GM19455 (cell line): Measurements from ENCODE around the gene AMPH.
"Not testable (repeated sequence)": the region's sequence is repeated elsewhere in the genome, so short reads cannot be mapped to it uniquely, and the experiment has no call there.

Experiments used
- ATAC-seq: cut with Tn5 transposase; IDR thresholded peaks from one replicate; pipeline ENCODE4 v1.9.1; 2021; ENCODE audit not compliant: unreplicated experiment

Gene AMPH

DNA sequence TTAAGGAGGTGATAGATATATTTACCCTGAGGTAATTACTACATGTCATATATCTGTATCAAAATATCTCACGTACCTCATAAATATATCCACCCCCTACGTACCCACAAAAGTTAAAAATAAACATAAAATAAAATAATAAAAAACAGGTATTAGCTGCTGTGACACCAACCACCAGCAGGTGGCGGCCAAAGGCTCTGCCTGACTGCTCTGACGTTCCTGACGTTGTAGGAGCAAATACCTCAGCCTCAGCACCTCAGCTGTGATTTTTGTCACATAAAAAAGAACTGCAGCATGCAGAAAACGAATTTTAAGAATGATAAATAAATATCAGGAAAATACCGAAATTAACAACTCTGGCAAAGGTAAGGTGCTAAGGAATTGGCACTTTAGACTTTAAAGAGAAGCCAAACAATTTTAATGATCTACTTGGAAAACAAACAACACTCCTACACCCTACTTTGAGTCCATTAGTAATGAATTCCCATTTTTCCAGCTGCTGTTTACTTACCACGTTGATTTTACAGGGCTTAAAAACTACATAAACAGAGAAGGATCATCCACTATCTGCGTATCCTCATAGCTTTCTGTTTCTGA is 232.3 kb downstream of the AMPH start:
- peak; percentile 72 for ATAC-seq

DNA sequence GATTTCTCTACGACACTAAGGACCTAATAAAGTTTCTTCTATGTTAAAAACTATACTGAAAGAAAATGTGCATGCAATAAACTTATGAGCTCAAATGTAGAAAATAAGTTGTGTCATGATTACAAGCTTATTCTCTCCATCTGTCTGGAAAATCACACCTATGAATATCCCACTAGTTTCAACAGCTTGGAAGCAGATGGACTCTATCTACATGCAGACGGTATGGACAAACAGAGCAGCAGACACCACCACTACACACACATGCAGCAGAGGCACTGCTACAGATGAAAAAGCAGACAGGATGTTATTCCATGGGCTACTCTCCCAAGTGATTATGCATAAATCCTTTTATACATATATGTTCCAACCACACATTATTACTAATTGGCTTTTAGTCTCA is 234.3 kb downstream of the AMPH start:
- ATAC-seq, result no peak

DNA sequence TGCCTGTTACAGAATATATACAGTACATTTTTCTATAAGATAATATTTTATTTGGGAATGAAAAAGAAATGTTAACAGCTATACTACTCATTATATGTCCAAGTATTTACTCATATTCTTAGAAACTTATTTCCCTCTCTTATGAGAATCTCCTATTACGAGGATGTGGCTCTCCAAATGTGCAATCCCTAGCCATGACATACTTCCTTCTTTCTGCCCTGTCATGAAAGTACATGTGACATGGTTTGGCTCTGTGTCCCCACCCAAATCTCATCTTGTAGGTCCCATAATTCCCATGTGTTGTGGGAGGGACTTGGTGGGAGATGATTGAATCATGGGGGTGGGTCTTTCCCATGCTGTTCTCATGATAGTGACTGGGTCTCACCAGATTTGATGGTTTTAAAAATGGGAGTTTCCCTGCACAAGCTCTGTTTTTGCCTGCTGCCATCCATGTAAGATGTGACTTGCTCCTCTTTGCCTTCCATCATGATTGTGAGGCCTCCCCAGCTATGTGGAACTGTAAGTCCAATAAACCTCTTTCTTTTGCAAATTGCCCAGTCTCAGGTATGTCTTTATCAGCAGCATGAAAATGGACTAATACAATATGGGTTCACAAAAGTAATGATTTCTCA is 235.1 kb downstream of the AMPH start:
- ATAC-seq, result not testable (repeated sequence)

DNA sequence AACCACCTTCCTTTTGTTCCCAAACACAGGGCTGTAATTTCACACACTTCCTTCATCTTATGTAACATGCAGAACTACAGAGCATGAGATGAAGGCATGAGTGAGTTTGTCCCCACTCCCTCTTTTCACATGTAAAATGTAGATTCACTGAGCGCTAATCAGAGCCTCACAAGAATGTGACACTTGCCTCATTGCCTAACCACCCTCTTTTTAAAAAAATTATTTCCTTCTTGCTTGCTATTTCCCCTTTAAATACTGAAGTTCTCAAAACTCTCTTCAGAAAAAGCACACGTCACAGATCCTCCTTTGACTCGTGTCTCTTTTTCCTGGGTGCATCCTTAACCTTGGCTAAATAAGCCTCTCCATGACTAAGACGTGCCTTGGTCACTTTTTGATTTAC is 236.5 kb downstream of the AMPH start:
- ATAC-seq, result no peak

DNA sequence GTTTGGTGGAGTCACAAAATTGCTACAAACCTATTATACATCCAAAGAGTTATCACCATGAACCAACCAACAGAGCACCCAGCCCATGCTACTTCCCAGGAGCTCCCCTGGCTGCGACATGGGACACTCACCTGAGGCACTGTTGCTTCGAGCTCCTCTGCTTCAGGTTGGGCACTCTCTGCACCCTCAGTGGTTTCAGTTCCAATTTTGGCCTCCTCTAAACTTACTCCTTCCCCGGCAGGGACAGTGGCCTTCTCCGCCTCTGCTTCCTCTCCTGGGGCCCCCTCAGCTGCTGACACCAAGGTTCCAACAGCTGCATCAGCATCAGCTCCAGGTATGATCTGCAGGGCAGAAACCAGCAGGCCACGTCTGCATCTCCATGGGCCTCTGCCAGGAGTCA is 237.3 kb downstream of the AMPH start:
- ATAC-seq, result no peak

DNA sequence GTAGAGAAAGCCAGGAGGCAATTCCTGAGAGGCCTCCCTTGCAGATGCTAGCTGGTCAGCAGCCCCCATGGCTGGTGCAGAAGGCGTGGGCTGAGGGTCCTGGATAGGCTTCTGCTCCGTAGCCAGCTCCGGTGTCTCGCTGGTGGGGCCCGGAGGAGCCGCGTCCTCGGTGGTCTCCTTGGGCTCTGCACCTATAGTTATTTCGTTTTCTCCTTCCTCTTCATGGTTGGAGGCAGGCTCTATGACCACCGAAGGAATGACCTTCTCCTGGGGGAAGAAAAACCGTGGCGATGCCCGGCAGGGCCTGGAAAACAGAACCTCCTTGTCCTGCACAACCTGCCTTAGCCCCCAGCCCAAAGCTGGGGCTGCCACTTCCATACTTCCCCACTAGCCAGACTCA is 239.4 kb downstream of the AMPH start:
- no peak for ATAC-seq

DNA sequence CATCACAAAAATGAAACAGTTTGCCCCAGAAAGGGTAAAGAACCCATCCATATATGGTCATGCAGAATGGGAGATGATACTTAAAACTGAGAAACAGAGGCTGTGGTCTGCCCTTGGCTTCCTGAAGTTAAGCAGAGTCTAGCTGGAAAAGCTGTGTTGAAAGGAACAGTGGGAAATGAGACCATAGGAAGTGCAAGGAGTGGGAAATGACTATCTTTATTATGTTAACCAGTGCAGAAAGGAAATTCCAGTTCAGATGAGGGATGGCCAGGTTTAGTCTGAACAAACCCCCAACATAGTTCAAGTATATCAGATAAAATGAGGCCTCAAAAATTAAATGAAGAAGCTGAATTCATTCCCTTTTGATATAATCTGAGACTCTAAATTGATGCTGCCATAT is 245.5 kb downstream of the AMPH start:
- no peak for ATAC-seq

DNA sequence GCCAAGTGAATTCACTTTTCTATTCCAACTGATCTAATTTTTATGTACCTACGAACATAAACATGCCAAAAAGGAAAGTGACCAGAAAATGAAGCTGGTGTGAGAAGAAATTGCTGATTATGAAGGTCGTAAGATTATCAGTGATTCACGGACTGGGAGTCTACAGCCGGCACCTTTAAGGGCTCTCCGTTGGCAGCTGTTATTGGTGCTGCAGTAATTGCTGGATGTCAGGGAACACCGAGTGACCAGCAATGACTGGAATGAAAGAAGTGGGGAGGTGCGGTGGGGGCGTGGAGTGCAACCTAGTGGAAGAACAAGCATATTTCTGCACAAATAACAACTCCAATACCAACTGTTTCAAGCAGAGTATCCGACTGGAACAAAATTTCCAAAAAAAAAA is 247.9 kb downstream of the AMPH start:
- no peak for ATAC-seq

DNA sequence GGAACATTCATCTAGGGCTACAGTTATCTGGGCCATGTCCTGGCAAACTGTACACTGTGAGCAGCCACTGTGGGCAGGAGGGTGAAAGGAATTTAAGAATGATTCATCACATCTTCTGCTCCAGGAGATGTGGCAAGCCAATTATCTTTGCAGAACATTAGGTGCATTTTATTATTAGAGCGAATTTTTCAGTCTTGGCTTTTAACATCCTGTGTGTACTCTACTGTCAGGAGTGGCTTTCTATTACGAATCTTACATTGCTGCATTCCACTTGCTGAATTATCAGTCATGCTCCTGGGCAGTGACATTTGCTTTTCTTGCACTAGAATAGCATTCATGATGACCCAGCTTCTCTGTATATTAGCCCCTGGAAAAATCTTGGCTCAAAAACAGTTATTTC is 248.5 kb downstream of the AMPH start:
- no peak for ATAC-seq

DNA sequence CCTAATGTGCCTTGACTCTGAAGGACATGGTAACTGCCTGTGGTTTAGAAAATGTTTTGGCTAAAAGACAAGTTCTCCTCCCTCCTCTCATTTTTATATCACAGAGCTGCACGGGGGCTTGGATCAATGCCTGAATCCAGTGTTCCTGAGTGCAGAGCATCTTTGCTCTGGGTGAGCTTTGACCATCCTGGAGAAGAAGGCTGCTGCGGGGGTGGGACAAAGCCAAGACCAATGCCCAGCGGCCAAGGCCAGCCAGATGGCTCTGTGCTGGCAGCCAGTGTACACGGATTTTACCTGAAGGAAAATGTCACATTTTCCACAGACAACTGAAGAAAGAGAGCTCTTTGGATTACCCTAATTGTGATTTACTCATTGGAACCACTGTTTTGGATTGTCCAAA is 255.7 kb downstream of the AMPH start:
- ATAC-seq, result no peak

DNA sequence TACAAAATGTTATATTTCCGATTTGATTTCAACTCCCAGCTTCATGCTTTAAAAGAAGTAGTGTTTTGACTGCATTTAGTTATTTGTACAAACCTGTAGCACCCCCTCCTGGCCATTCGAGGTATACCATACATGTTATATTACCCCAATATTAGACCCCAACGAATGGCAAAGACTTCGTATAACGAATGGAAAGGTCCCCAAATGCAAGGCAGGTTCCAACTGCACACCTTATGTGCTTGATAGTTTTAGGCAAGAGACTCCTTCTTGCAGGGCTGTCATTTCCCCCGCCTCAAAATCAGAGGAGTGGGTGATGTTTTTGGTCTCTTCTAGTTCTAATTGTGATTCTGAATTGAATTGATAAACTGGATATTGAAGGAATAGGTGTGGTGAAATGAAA is 256.7 kb downstream of the AMPH start:
- ATAC-seq, result peak; percentile 48

DNA sequence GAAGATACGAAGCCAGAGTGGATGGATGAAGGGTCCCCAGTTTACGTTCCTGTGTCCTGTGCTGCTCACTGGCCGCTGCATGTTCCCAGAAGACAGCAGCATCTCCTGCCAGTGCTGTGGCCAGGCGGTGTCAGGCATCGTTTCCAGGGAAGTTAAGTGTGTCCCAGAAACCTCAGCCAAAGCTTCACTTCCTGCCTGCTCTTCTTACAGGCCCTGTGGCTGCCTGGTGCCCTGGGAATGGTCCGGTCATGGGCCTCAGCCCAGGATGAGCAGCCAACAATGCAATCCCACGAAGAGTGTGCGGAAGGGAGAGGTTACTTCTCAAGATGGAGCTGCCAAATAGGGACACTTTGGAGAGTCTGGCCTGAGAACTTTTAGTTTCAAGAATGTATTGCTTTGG is 258.0 kb downstream of the AMPH start:
- no peak for ATAC-seq

DNA sequence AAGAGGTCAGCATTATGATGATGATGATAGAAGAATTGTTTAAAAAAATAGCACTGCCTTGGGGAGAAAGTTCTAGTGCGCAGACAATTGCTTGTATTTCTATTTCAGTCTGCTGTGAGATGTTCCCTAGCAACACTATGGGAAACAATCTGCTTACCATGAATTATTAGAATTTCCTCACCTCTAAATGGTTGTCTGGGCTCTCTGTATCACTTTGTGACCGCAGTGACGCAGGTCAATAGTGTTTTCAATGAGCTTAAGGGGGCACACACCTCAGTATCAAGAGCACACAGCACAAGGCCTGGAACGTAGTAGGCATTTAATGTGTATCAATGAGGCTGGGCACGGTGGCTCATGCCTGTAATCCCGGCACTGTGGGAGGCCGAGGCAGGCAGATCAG is 258.9 kb downstream of the AMPH start:
- no peak for ATAC-seq

DNA sequence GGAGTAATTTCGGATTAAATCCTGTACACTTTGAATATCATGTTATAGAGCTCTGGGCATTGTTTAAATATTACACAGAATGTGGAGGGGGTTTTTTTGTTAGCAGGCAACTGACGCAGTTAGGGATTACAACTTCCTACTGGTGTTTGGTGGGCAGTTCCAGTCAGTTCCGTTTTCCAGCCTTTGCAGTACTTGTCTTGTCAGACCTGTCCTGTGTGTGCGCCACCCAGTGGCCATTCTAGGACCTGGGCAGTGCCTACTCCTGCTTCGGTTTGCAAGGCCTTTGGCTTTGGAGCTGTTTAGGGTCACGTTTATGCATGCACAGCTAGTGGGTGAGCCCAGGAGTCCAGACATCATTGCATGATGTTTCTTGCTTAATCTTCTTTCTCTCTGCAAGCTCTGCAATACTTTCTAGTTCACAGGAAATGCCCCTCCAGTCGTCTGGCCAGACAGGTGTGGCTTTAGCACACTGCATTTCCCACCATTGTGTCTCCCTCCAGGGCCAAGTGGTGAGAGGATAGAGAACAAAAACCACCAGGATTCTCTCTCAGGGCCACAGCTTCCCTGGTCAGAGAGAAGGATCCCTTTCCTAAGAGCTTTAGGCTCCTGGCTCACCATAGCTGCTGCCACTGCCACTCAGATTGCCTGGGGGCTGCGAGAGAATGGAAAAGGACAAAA is 261.2 kb downstream of the AMPH start:
- ATAC-seq, result peak; percentile 62

DNA sequence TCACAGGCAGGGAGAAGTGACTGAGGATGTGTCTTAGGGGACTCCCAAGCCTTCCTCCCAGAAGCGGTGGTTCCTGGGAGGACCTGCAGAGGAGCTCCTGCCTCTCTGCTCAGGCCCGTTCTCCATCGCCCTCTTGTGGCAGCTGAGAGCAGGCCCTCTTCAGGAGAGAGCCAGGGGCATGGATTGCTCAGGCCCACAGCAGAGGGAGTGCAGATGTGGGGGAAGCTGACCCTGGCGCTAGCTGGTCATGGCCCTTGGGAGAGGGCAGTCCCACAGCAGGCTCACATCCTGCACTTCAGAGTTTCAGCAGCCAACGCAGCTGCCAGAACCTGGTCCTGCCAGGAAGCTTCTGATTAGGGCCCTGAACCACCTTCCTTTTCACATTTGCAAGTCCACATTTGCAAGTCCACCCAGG is 263.0 kb downstream of the AMPH start:
- peak; percentile 41 for ATAC-seq

DNA sequence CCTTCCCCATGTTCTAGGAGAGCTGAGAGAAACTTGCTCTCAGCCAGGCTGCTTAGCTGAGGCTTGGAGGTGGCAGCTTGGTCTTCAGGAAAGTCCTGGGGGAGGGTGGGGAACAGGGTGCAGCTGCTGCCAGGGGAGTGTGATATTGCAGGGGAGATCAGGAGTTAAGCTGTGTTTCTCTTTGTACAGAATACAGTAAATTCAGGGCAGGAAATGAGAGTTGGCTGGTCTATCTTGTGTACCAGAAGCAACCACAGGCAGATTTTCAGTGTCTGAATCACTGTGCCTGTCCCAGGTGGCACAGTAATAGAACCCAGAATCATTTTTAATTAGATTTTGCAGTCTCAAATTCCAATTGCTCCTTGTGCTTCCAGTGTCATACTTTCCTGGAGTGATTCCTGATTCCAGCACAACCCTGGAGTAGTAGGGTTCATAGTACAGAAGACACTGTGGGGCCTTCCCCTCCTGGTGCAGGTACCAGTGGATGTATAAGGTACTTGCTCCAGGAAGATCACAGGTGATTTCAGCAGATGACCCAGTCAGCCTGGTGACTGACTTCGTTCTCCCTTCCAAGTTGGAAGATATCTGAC is 263.8 kb downstream of the AMPH start:
- ATAC-seq, result peak; percentile 64

DNA sequence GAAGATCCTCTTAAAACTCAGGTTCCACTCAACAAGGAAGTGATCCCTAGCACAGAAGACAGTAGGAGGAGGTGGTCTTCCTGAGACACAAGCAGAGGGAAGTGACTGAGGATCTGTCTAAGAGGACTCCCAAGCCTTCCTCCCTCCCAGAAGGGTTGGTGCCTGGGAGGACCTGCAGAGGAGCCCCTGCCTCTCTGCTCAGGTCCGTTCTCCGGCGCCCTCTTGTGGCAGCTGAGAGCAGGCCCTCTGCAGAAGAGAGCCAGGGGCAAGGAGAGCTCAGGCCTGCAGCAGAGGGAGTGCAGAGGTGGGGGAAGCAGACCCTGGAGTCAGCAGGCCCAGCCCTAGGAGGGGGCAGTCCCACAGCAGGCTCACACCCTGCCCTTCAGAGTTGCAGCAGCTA is 267.8 kb downstream of the AMPH start:
- ATAC-seq, result not testable (repeated sequence)

DNA sequence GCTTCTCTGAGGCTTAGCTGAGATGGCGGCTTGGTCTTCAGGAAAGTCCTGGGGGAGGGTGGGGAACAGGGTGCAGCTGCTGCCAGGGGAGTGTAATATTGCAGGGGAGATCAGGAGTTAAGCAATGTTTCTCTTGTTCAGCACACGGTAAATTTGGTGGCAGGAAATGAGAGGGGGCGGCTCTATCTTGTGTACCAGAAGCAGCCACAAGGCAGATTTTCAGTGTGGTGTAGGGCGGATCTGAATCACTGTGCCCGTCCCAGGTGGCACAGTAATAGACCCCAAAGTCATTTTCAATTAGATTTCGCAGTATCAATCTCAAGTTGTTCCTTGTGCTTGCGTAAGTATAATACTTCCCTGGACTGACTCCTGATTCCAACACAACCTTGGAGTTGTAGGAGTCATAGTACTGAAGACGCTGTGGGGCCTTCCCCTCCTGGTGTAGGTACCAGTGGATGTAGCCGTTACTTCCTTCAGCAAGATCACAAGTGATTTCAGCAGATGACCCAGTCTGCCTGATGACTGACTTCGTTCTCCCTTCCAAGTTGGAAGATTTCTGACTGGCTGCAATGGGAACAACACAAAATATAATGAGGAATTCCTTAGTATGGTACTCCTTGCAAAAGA is 268.4 kb downstream of the AMPH start:
- peak; percentile 46 for ATAC-seq

DNA sequence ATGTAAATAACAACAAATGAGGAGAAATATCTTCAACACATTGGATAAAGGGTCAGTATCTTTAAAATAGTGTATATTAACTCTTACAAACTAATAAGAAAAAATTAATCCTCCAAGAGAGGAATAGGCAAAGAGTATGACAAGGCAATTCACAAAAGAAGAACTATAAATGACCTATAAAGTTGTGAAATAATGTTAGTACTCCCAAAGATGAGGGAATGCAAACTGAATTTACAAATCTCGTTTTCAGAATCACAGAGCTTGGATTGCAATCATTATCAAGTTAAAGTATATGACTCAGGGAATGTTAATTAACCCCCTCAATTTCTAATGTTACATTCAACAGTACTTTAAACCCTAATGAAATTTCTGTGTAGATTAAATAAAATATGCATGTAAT is 270.4 kb downstream of the AMPH start:
- no peak for ATAC-seq

DNA sequence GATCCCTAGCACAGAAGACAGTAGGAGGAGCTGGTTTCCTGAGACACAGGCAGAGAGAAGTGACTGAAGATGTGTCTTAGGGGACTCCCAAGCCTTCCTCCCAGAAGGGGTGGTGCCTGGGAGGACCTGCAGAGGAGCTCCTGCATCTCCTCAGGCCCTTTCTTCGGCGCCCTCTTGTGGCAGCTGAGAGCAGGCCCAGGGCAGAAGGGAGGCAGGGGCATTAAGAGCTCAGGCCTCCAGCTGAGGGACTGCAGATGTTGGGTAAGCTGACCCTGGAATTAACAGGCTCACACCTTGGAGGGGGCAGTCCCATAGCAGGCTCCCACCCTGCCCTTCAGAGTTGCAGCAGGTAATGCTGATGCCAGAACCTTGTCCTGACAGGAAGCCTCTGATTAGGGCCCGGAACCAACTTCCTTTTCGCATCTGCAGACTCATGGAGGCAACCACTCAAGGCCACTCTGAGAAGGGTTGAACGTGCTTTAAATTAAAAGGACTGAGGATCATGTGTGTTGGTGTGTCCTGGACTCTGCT is 272.0 kb downstream of the AMPH start:
- peak; percentile 74 for ATAC-seq

DNA sequence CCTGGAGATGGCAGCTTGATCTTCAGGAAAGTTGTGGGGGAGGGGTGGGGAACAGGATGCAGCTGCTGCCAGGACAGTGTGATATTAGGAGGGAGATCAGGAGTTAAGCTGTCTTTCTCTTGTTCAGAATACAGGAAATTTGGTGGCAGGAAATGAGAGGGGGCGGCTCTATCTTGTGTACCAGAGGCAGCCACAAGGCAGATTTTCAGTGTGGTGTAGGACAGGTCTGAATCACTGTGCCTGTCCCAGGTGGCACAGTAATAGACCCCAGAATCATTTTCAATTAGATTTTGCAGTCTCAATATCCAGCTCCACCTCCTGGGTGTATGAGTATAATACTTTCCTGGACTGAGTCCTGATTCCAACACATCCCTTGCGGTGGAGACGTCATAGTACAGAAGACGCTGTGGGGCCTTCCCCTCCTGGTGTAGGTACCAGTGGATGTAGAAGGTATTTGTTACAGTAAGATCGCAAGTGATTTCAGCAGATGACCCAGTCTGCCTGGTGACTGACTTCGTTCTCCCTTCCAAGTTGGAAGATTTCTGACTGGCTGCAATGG is 272.8 kb downstream of the AMPH start:
- ATAC-seq, result peak; percentile 30
